HepG2 (cell line): ENCODE measurements around the gene CENATAC. TPM values are rescaled to one million over a fixed set of nuclear protein-coding genes. Genes with fewer than 3 reads are reported as not detected.

ENCODE experiments used
- ATF7-NPFF ChIP-seq: sonication (generic); formaldehyde crosslinking; IDR thresholded peaks from 2 replicates; pipeline ENCODE4 v1.8.1; 2023; ENCODE audit warnings: mild to moderate bottlenecking, low read depth, missing genetic modification reagents, moderate library complexity
- ETV6 ChIP-seq: sonication (generic); formaldehyde crosslinking; conservative IDR thresholded peaks from 2 replicates; pipeline ENCODE4 v1.4.0; 2020; ENCODE audit warnings: missing genetic modification reagents
- EZH2 ChIP-seq: conservative IDR thresholded peaks from 2 replicates; pipeline ENCODE4 v1.6.1; 2012; ENCODE audit warnings: mild to moderate bottlenecking, low read depth, low read length, moderate library complexity
- FOSL2 ChIP-seq: sonication (generic); formaldehyde crosslinking; IDR thresholded peaks from 2 replicates; pipeline ENCODE4 v1.4.0; 2020; ENCODE audit warnings: missing genetic modification reagents
- JUN ChIP-seq: sonication (generic); formaldehyde crosslinking; IDR thresholded peaks from 2 replicates; pipeline ENCODE4 v1.4.0; 2020; ENCODE audit warnings: mild to moderate bottlenecking, missing genetic modification reagents
- SP5 ChIP-seq: IDR thresholded peaks from 2 replicates; pipeline ENCODE4 v1.6.1; 2016; ENCODE audit warnings: low read depth, borderline replicate concordance
- SRSF4 ChIP-seq: fragments of 200-400 bp; formaldehyde crosslinking; IDR thresholded peaks from one replicate; pipeline ENCODE4 v1.6.1; 2018; ENCODE audit warnings: mild to moderate bottlenecking, low read depth, low read length, moderate library complexity; ENCODE audit not compliant: poor library complexity, severe bottlenecking
- ZNF17 ChIP-seq: sonication (generic); formaldehyde crosslinking; IDR thresholded peaks from 2 replicates; pipeline ENCODE4 v1.5.0; 2020; ENCODE audit warnings: mild to moderate bottlenecking, missing genetic modification reagents
- ZNF256 ChIP-seq: sonication (generic); formaldehyde crosslinking; conservative IDR thresholded peaks from 2 replicates; pipeline ENCODE4 v1.4.0; 2020; ENCODE audit warnings: missing genetic modification reagents
- ZNF292 ChIP-seq: sonication (generic); formaldehyde crosslinking; IDR thresholded peaks from 2 replicates; pipeline ENCODE4 v1.8.1; 2022; ENCODE audit warnings: mild to moderate bottlenecking, low read depth, missing genetic modification reagents, borderline replicate concordance
- ZNF333 ChIP-seq: sonication (generic); formaldehyde crosslinking; IDR thresholded peaks from 2 replicates; pipeline ENCODE4 v1.4.0; 2020; ENCODE audit warnings: mild to moderate bottlenecking, missing genetic modification reagents, borderline replicate concordance
- ZNF343 ChIP-seq: sonication (generic); formaldehyde crosslinking; IDR thresholded peaks from 2 replicates; pipeline ENCODE4 v1.4.0; 2020; ENCODE audit warnings: mild to moderate bottlenecking, missing genetic modification reagents
- ZNF569 ChIP-seq: sonication (generic); formaldehyde crosslinking; IDR thresholded peaks from 2 replicates; pipeline ENCODE4 v1.5.0; 2020; ENCODE audit warnings: mild to moderate bottlenecking, missing genetic modification reagents, moderate library complexity, borderline replicate concordance
- polyA plus RNA-seq, 8 experiments: library from polyadenylated mRNA; depleted of rRNA in 3 of 8; stranded (reverse) in 7 of 8; unstranded in 1 of 8; fragments of >200 nt; fragmentation: Illumina TruSeq in 4 of 8; extraction: Trizol in 4 of 8; gene quantifications; 2 replicates each; pipeline versions ENCODE4 v1.2.1 to v1.2.3, GENCODE V29; 2011 to 2016; ENCODE audit warnings: low read depth in 4 of 8, missing spikeins in 1 of 8, mixed read lengths in 1 of 8; ENCODE audit not compliant: insufficient read depth in 1 of 8
- total RNA-seq, 5 experiments: library from RNA; depleted of rRNA; stranded (reverse); fragments of >200 nt; fragmentation: Illumina TruSeq; extraction: Trizol; gene quantifications; 2 replicates each; pipeline ENCODE4 v1.2.3, GENCODE V29; 2016; ENCODE audit warnings: low read depth in 1 of 5
- TF ChIP-seq, protein P1 (sequence below): sonication (generic); formaldehyde crosslinking; IDR thresholded peaks from 2 replicates; pipeline ENCODE4; 2020; ENCODE audit warnings: missing genetic modification reagents, mild to moderate bottlenecking, borderline replicate concordance
- TF ChIP-seq, protein P2 (sequence below): sonication (generic); formaldehyde crosslinking; IDR thresholded peaks from 2 replicates; pipeline ENCODE4 v1.5.0; 2020; ENCODE audit warnings: mild to moderate bottlenecking, missing genetic modification reagents, moderate library complexity
- TF ChIP-seq, protein P3 (sequence below), 2 experiments: sonication (generic) in 1 of 2; formaldehyde crosslinking in 1 of 2; IDR thresholded peaks; 2 replicates each; pipeline versions ENCODE4 v1.4.0 to v1.6.1; 2016 to 2020; ENCODE audit warnings: borderline replicate concordance in 1 of 2, low read depth in 1 of 2, mild to moderate bottlenecking in 1 of 2, missing genetic modification reagents in 1 of 2
- TF ChIP-seq, protein P4 (sequence below): sonication (generic); formaldehyde crosslinking; IDR thresholded peaks from 2 replicates; pipeline ENCODE4 v1.5.0; 2020; ENCODE audit warnings: mild to moderate bottlenecking, missing genetic modification reagents

The CENATAC gene
- total and polyA plus RNA-seq, 2 of the 13 experiments (the other 11 are each of a cell fraction or from before 2014, with no cell fraction given): 21.7 to 25.0 TPM

DNA sequence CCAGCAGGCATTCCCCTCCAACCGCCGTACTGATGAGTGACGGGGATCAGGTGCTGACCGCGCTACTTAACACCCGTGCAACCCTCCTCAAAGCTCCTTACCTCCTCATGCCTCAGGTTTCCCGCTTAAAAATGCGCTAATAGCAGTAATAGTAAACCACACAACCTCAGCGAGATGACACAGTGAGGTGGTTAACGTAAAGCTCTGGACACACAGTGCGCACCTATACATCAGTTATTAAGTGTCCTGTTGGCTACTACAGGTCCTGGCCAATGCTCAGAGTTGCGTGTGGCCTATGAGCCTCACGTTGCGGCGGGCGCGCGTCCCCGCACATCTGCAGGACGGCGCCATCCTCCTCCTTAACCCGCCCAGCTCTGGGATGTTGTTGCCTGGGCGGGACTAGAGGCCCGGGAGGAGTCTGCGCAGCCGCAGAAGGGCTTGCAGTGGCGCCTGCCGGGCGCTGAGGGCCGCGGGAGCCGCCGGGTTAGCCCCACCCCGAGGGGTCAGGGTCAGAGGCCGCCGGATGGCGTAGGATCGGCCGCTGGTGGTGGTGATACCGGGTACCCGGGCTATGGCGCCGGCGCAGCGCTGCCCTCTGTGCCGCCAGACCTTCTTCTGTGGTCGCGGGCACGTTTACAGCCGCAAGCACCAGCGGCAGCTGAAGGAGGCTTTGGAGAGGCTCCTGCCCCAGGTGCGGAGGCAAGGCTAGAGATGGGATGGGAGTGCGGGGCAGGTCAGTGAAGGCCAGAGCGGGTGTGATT, at the start of gene CENATAC (continued):
- TF ChIP-seq ZNF569 (CRISPR knock-in tag): no peak
- TF ChIP-seq, protein P1, sequence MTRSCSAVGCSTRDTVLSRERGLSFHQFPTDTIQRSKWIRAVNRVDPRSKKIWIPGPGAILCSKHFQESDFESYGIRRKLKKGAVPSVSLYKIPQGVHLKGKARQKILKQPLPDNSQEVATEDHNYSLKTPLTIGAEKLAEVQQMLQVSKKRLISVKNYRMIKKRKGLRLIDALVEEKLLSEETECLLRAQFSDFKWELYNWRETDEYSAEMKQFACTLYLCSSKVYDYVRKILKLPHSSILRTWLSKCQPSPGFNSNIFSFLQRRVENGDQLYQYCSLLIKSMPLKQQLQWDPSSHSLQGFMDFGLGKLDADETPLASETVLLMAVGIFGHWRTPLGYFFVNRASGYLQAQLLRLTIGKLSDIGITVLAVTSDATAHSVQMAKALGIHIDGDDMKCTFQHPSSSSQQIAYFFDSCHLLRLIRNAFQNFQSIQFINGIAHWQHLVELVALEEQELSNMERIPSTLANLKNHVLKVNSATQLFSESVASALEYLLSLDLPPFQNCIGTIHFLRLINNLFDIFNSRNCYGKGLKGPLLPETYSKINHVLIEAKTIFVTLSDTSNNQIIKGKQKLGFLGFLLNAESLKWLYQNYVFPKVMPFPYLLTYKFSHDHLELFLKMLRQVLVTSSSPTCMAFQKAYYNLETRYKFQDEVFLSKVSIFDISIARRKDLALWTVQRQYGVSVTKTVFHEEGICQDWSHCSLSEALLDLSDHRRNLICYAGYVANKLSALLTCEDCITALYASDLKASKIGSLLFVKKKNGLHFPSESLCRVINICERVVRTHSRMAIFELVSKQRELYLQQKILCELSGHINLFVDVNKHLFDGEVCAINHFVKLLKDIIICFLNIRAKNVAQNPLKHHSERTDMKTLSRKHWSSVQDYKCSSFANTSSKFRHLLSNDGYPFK (CRISPR knock-in tag): peak; percentile 41; the same call in 1 of the 2 replicates
- TF ChIP-seq ETV6 (CRISPR knock-in tag): no peak; the same call in 1 of the 2 replicates
- no peak; the same call in 1 of the 2 replicates for TF ChIP-seq ZNF292 (CRISPR knock-in tag)
- TF ChIP-seq SRSF4: no peak
- TF ChIP-seq ATF7-NPFF (CRISPR knock-in tag): no peak
- no peak for TF ChIP-seq ZNF17 (CRISPR knock-in tag)
- no peak for TF ChIP-seq EZH2
- TF ChIP-seq ZNF256 (CRISPR knock-in tag): no peak
- TF ChIP-seq, protein P2, sequence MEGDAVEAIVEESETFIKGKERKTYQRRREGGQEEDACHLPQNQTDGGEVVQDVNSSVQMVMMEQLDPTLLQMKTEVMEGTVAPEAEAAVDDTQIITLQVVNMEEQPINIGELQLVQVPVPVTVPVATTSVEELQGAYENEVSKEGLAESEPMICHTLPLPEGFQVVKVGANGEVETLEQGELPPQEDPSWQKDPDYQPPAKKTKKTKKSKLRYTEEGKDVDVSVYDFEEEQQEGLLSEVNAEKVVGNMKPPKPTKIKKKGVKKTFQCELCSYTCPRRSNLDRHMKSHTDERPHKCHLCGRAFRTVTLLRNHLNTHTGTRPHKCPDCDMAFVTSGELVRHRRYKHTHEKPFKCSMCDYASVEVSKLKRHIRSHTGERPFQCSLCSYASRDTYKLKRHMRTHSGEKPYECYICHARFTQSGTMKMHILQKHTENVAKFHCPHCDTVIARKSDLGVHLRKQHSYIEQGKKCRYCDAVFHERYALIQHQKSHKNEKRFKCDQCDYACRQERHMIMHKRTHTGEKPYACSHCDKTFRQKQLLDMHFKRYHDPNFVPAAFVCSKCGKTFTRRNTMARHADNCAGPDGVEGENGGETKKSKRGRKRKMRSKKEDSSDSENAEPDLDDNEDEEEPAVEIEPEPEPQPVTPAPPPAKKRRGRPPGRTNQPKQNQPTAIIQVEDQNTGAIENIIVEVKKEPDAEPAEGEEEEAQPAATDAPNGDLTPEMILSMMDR (CRISPR knock-in tag): no peak
- TF ChIP-seq ZNF333 (CRISPR knock-in tag): no peak
- no peak for TF ChIP-seq ZNF343 (CRISPR knock-in tag)
- TF ChIP-seq SP5 (CRISPR knock-in tag): peak; percentile 65; the same call in 1 of the 2 replicates
- TF ChIP-seq JUN (CRISPR knock-in tag): no peak
- TF ChIP-seq, protein P3, sequence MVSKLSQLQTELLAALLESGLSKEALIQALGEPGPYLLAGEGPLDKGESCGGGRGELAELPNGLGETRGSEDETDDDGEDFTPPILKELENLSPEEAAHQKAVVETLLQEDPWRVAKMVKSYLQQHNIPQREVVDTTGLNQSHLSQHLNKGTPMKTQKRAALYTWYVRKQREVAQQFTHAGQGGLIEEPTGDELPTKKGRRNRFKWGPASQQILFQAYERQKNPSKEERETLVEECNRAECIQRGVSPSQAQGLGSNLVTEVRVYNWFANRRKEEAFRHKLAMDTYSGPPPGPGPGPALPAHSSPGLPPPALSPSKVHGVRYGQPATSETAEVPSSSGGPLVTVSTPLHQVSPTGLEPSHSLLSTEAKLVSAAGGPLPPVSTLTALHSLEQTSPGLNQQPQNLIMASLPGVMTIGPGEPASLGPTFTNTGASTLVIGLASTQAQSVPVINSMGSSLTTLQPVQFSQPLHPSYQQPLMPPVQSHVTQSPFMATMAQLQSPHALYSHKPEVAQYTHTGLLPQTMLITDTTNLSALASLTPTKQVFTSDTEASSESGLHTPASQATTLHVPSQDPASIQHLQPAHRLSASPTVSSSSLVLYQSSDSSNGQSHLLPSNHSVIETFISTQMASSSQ (IDR thresholded peaks at IDR 0.05; ENCODE audit: low read depth): no peak
- TF ChIP-seq, protein P3 (CRISPR knock-in tag; IDR thresholded peaks at IDR 0.05; ENCODE audit: borderline replicate concordance): peak; percentile 36; the same call in 1 of the 2 replicates
- no peak; the same call in 1 of the 2 replicates for TF ChIP-seq FOSL2
- TF ChIP-seq, protein P4, sequence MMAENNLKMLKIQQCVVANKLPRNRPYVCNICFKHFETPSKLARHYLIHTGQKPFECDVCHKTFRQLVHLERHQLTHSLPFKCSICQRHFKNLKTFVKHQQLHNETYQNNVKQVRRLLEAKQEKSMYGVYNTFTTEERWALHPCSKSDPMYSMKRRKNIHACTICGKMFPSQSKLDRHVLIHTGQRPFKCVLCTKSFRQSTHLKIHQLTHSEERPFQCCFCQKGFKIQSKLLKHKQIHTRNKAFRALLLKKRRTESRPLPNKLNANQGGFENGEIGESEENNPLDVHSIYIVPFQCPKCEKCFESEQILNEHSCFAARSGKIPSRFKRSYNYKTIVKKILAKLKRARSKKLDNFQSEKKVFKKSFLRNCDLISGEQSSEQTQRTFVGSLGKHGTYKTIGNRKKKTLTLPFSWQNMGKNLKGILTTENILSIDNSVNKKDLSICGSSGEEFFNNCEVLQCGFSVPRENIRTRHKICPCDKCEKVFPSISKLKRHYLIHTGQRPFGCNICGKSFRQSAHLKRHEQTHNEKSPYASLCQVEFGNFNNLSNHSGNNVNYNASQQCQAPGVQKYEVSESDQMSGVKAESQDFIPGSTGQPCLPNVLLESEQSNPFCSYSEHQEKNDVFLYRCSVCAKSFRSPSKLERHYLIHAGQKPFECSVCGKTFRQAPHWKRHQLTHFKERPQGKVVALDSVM: peak; percentile 47; the same call in 1 of the 2 replicates
